Neural cell (in vitro differentiated cells): Measurements from ENCODE around the gene TIAM2. TPM values are rescaled to one million over a fixed set of nuclear protein-coding genes. Genes with fewer than 3 reads are reported as not detected.

Experiments
- H2AFZ ChIP-seq: fragments of 200-600, 300-800 bp; sonication (generic), shearing (Covaris generic); 2 replicates; pipeline ENCODE4 v1.6.0; 2014; ENCODE audit warnings: low read depth, mild to moderate bottlenecking, antibody characterized with exemption, low read length, moderate library complexity
- H3F3A ChIP-seq: fragments of 200-600 bp; shearing (Covaris generic); 2 replicates; pipeline ENCODE4 v1.6.1; 2016; ENCODE audit warnings: mild to moderate bottlenecking, moderate library complexity, mixed read lengths, antibody characterized with exemption, low read length; ENCODE audit not compliant: insufficient read depth, poor library complexity, severe bottlenecking
- H3K27ac ChIP-seq: fragments of 200-600, 300-800 bp; sonication (generic), shearing (Covaris generic); 2 replicates; pipeline ENCODE4 v1.5.1; 2014; ENCODE audit warnings: mild to moderate bottlenecking, low read length, moderate library complexity
- H3K27me3 ChIP-seq: fragments of 300-800, 200-600 bp; sonication (generic), shearing (Covaris generic); 2 replicates; pipeline ENCODE4 v1.6.0; 2014; ENCODE audit warnings: mild to moderate bottlenecking, low read depth, low read length, moderate library complexity; ENCODE audit not compliant: insufficient read depth
- H3K36me3 ChIP-seq: fragments of 300-800, 200-600 bp; sonication (generic), shearing (Covaris generic); 2 replicates; pipeline ENCODE4 v1.5.1; 2014; ENCODE audit warnings: mild to moderate bottlenecking, antibody characterized with exemption, low read length, moderate library complexity; ENCODE audit not compliant: insufficient read depth
- H3K4me2 ChIP-seq: fragments of 300-800, 200-600 bp; sonication (generic), shearing (Covaris generic); 2 replicates; pipeline ENCODE4 v1.6.0; 2014; ENCODE audit warnings: mild to moderate bottlenecking, low read length
- H3K4me3 ChIP-seq: fragments of 300-800, 200-600 bp; sonication (generic), shearing (Covaris generic); 2 replicates; pipeline ENCODE4 v1.5.1; 2014; ENCODE audit warnings: mild to moderate bottlenecking, low read length, moderate library complexity
- H3K79me2 ChIP-seq: fragments of 200-600 bp; shearing (Covaris generic); replicated peaks from 2 replicates; pipeline ENCODE4 v1.6.0; 2014; ENCODE audit warnings: mild to moderate bottlenecking, low read length, moderate library complexity; ENCODE audit not compliant: insufficient read depth
- H3K9ac ChIP-seq: fragments of 300-800, 200-600 bp; sonication (generic), shearing (Covaris generic); 2 replicates; pipeline ENCODE4 v1.6.1; 2016; ENCODE audit warnings: mild to moderate bottlenecking, low read length, mixed read lengths
- H3K9me2 ChIP-seq: fragments of 200-600 bp; shearing (Covaris generic); 2 replicates; pipeline ENCODE4 v1.6.1; 2016; ENCODE audit warnings: mild to moderate bottlenecking, low read length, mixed read lengths; ENCODE audit not compliant: insufficient read depth
- H3K9me3 ChIP-seq: fragments of 200-600, 300-800 bp; sonication (generic), shearing (Covaris generic); 2 replicates; pipeline ENCODE4 v1.6.1; 2016; ENCODE audit warnings: mild to moderate bottlenecking, mixed run types, low read length, moderate library complexity, mixed read lengths
- H4K20me1 ChIP-seq: fragments of 200-600 bp; shearing (Covaris generic); 2 replicates; pipeline ENCODE4 v1.6.1; 2016; ENCODE audit warnings: mild to moderate bottlenecking, mixed run types; ENCODE audit not compliant: insufficient read depth
- EP300 ChIP-seq: fragments of 450-650 bp; conservative IDR thresholded peaks from 2 replicates; pipeline ENCODE4 v1.6.1; 2014; ENCODE audit warnings: antibody characterized with exemption, mild to moderate bottlenecking, moderate library complexity; ENCODE audit not compliant: poor library complexity, severe bottlenecking
- EZH2 ChIP-seq: fragments of 200-600, 300-800 bp; shearing (Covaris generic), sonication (generic); IDR thresholded peaks from 2 replicates; pipeline ENCODE4 v1.6.1; 2014; ENCODE audit warnings: antibody characterized with exemption, low read length, borderline replicate concordance, mild to moderate bottlenecking; ENCODE audit not compliant: insufficient read depth, poor library complexity, severe bottlenecking
- MXI1 ChIP-seq: fragments of 450-650 bp; conservative IDR thresholded peaks from 2 replicates; pipeline ENCODE4 v1.6.1; 2014; ENCODE audit warnings: antibody characterized with exemption, mild to moderate bottlenecking; ENCODE audit not compliant: poor library complexity, severe bottlenecking
- POLR2AphosphoS5 ChIP-seq: IDR thresholded peaks from 2 replicates; pipeline ENCODE4 v1.6.1; 2012
- RAD21 ChIP-seq: fragments of 450-650 bp; conservative IDR thresholded peaks from 2 replicates; pipeline ENCODE4 v1.6.1; 2014; ENCODE audit warnings: antibody characterized with exemption, mild to moderate bottlenecking, moderate library complexity
- SMC3 ChIP-seq: fragments of 450-650 bp; conservative IDR thresholded peaks from 2 replicates; pipeline ENCODE4 v1.6.1; 2014; ENCODE audit warnings: antibody characterized with exemption, mild to moderate bottlenecking, moderate library complexity; ENCODE audit not compliant: poor library complexity
- TAF1 ChIP-seq: IDR thresholded peaks from 2 replicates; pipeline ENCODE4 v1.6.1; 2012; ENCODE audit warnings: low read depth
- polyA plus RNA-seq: library from polyadenylated mRNA; depleted of rRNA; stranded (reverse); fragments of >200 nt; gene quantifications from 2 replicates; pipeline ENCODE4 v1.2.3, GENCODE V29; 2014
- TF ChIP-seq, protein P1 (sequence below): fragments of 450-650 bp; IDR thresholded peaks from 2 replicates; pipeline ENCODE4 v1.5.1; 2014; ENCODE audit warnings: antibody characterized with exemption, mild to moderate bottlenecking, moderate library complexity; ENCODE audit not compliant: poor library complexity, severe bottlenecking
- TF ChIP-seq, protein P2 (sequence below): IDR thresholded peaks from 2 replicates; pipeline ENCODE4 v1.6.1; 2012; ENCODE audit warnings: borderline replicate concordance

Gene TIAM2
- polyA plus RNA-seq, 1 donor from 2014 or later = 73.3 TPM

DNA sequence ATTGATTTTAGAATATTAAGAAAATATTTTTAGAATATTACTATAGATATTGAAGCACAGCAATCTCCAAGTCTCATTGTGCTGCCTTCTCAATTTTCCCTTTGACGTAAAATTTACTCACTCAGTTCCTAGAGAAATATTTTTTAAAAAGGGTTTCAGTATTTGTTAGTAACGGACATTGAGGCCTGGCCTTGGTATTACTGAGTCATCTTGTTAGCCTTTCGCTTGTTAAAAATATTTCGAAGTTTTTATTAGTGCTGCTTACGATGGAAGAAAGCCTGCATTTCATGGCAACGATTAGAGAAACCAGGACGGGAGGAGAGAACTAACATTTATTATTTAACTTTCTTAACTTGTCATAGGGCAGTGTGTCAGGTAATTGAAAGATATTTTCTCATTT lies 82.2 kb downstream of the TIAM2 start:
- no peaks in the 10 kb centered on the region for H3K9me2 ChIP-seq
- no peak overlapping the region for H2AFZ ChIP-seq
- H3K4me2 ChIP-seq = no peak overlapping the region
- no peak for TF ChIP-seq RAD21
- TF ChIP-seq, protein P1, sequence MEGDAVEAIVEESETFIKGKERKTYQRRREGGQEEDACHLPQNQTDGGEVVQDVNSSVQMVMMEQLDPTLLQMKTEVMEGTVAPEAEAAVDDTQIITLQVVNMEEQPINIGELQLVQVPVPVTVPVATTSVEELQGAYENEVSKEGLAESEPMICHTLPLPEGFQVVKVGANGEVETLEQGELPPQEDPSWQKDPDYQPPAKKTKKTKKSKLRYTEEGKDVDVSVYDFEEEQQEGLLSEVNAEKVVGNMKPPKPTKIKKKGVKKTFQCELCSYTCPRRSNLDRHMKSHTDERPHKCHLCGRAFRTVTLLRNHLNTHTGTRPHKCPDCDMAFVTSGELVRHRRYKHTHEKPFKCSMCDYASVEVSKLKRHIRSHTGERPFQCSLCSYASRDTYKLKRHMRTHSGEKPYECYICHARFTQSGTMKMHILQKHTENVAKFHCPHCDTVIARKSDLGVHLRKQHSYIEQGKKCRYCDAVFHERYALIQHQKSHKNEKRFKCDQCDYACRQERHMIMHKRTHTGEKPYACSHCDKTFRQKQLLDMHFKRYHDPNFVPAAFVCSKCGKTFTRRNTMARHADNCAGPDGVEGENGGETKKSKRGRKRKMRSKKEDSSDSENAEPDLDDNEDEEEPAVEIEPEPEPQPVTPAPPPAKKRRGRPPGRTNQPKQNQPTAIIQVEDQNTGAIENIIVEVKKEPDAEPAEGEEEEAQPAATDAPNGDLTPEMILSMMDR = no peak
- TF ChIP-seq POLR2AphosphoS5 = no peak
- TF ChIP-seq, protein P2, sequence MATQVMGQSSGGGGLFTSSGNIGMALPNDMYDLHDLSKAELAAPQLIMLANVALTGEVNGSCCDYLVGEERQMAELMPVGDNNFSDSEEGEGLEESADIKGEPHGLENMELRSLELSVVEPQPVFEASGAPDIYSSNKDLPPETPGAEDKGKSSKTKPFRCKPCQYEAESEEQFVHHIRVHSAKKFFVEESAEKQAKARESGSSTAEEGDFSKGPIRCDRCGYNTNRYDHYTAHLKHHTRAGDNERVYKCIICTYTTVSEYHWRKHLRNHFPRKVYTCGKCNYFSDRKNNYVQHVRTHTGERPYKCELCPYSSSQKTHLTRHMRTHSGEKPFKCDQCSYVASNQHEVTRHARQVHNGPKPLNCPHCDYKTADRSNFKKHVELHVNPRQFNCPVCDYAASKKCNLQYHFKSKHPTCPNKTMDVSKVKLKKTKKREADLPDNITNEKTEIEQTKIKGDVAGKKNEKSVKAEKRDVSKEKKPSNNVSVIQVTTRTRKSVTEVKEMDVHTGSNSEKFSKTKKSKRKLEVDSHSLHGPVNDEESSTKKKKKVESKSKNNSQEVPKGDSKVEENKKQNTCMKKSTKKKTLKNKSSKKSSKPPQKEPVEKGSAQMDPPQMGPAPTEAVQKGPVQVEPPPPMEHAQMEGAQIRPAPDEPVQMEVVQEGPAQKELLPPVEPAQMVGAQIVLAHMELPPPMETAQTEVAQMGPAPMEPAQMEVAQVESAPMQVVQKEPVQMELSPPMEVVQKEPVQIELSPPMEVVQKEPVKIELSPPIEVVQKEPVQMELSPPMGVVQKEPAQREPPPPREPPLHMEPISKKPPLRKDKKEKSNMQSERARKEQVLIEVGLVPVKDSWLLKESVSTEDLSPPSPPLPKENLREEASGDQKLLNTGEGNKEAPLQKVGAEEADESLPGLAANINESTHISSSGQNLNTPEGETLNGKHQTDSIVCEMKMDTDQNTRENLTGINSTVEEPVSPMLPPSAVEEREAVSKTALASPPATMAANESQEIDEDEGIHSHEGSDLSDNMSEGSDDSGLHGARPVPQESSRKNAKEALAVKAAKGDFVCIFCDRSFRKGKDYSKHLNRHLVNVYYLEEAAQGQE = no peak
- no peak for TF ChIP-seq MXI1
- no peak for TF ChIP-seq TAF1
- H4K20me1 ChIP-seq = no peaks in the 10 kb centered on the region
- H3K27me3 ChIP-seq = no peaks in the 10 kb centered on the region
- H3K27ac ChIP-seq = no peak overlapping the region
- no peaks in the 10 kb centered on the region for H3K79me2 ChIP-seq
- H3F3A ChIP-seq = no peaks in the 10 kb centered on the region
- no peak overlapping the region for H3K4me3 ChIP-seq
- H3K9me3 ChIP-seq = no peaks in the 10 kb centered on the region
- no peak overlapping the region for H3K9ac ChIP-seq
- H3K36me3 ChIP-seq = no peaks in the 10 kb centered on the region

DNA sequence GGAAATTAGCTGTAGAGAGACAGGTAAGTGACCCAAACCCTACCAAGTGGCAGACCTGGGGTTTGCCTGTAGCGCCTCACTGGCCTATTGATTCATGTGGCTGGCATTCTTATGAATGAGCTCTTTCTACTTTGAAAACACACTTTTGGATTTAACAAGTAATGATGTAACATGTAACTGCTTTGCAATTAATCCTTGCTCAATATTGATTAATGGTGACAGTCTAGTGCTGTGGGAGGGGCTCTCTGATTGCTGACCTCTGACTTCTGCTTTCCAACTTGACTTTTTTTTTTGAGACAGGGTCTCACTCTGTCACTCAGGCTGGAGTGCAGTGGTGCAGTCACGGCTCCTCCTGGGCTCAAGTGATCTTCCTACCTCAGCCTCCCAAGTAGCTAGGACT lies 82.7 kb downstream of the TIAM2 start:
- no peaks in the 10 kb centered on the region for H3K9me3 ChIP-seq
- no peaks in the 10 kb centered on the region for H3K79me2 ChIP-seq
- no peak overlapping the region for H3K4me3 ChIP-seq
- H3K36me3 ChIP-seq = no peaks in the 10 kb centered on the region
- no peak overlapping the region for H3K9ac ChIP-seq
- no peak for TF ChIP-seq MXI1
- TF ChIP-seq TAF1 = no peak
- TF ChIP-seq POLR2AphosphoS5 = no peak
- TF ChIP-seq, protein P2 = no peak
- TF ChIP-seq, protein P1 = no peak
- TF ChIP-seq EZH2 = no peak
- TF ChIP-seq EP300 = no peak
- no peak for TF ChIP-seq RAD21
- TF ChIP-seq SMC3 = no peak
- H3F3A ChIP-seq = no peaks in the 10 kb centered on the region
- H3K9me2 ChIP-seq = no peaks in the 10 kb centered on the region
- H2AFZ ChIP-seq = no peak overlapping the region
- H3K4me2 ChIP-seq = no peak overlapping the region
- no peaks in the 10 kb centered on the region for H4K20me1 ChIP-seq
- no peaks in the 10 kb centered on the region for H3K27me3 ChIP-seq
- no peak overlapping the region for H3K27ac ChIP-seq
